SK-N-MC (cell line): ENCODE measurements around the gene ITGBL1.

Experiments
- FOXP2 ChIP-seq: optimal IDR thresholded peaks from 2 replicates; pipeline ENCODE3; 2011; ENCODE audit warnings: mild to moderate bottlenecking, moderate library complexity; ENCODE audit not compliant: insufficient read depth; ENCODE audit errors: extremely low read length, control extremely low read depth
- POLR2AphosphoS5 ChIP-seq: IDR thresholded peaks from 2 replicates; pipeline ENCODE4 v1.6.1; 2012; ENCODE audit warnings: mild to moderate bottlenecking, low read depth, low read length, borderline replicate concordance

- TF ChIP-seq FOXP2 (no peak), POLR2AphosphoS5 (no peak)
These were observed 250.6 kb downstream of the ITGBL1 start for GRCh38 chr13:101703081-101703480.
